Measurements from ENCODE around the gene CASD1. TPM values are rescaled to one million over a fixed set of nuclear protein-coding genes. Genes with fewer than 3 reads are reported as not detected.

The CASD1 gene
- total RNA-seq, 2 experiments from 2014 or later: 13.2 to 13.7 TPM

Other genes starting within 250 kb of the CASD1 start
- gene COL1A2, start 114.9 kb upstream of the CASD1 start, total RNA-seq: under 1 TPM; 0.06 to 0.15 TPM
- gene SGCE, start 146.3 kb downstream of the CASD1 start, total RNA-seq: not detected